NB4 (cell line): ENCODE data around the gene TMEM165.

Source experiments
- CTCF ChIP-seq: IDR thresholded peaks from one replicate; pipeline ENCODE4 v1.5.1; 2012; ENCODE audit warnings: low read depth, low read length
- MYC ChIP-seq: IDR thresholded peaks from 2 replicates; pipeline ENCODE4 v1.6.1; 2011; ENCODE audit warnings: low read depth, low read length
- POLR2A ChIP-seq: IDR thresholded peaks from 2 replicates; pipeline ENCODE4 v1.6.1; 2011; ENCODE audit warnings: mild to moderate bottlenecking; ENCODE audit not compliant: insufficient read length; ENCODE audit errors: extremely low read depth

- no peak for TF ChIP-seq POLR2A
- no peak for TF ChIP-seq CTCF
- TF ChIP-seq MYC: no peak
These were observed 20.4 kb downstream of the TMEM165 start for GRCh38 chr4:55416176-55416575.
